HG03565 (cell line): ENCODE data around the gene CYP1A2.
"Not testable (repeated sequence)": the region's sequence is repeated elsewhere in the genome, so short reads cannot be mapped to it uniquely, and the experiment has no call there.

ENCODE experiments used
- ATAC-seq: cut with Tn5 transposase; IDR thresholded peaks from one replicate; pipeline ENCODE4 v1.9.1; 2021; ENCODE audit warnings: mild to moderate bottlenecking, moderate library complexity; ENCODE audit not compliant: unreplicated experiment

CYP1A2 gene

GRCh38 chr15:74735305-74735704 lies 13.3 kb upstream of the CYP1A2 start:
- ATAC-seq = no peak

DNA sequence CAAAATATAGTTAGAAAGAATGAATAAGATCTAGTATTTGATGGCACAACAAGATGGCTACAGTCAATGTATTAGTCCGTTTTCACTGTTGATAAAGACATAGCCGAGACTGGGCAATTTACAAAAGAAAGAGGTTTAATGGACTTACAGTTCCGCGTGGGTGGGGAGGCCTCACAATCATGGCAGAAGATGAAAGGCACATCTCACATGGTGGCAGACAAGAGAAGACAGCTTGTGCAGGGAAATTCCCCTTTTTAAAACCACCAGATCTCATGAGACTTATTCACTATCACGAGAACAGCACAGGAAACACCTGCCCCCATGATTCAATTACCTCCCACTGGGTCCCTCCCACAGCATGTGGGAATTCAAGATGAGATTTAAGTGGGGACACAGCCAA lies 10.4 kb upstream of the CYP1A2 start:
- ATAC-seq = not testable (repeated sequence)

DNA sequence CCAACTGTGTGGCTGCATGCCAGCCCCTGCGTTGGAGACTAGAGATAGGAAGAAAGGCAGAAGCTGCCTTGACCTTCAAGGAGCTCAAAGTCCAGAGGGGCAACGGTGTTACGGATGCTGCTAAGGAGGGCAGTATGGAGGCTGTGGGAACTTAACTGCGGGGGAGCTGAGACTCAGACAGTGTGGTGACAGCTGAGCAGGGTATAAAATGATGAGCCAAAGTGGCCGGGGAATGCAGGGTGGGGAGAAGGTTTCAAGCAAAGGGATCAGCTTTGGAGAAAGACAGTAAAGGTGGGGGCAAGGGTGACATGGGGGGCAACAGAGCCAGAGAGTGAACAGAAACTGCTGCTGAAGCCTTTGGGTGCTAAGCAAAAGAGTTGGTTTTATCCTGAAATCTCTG lies 6.2 kb upstream of the CYP1A2 start:
- ATAC-seq = no peak

DNA sequence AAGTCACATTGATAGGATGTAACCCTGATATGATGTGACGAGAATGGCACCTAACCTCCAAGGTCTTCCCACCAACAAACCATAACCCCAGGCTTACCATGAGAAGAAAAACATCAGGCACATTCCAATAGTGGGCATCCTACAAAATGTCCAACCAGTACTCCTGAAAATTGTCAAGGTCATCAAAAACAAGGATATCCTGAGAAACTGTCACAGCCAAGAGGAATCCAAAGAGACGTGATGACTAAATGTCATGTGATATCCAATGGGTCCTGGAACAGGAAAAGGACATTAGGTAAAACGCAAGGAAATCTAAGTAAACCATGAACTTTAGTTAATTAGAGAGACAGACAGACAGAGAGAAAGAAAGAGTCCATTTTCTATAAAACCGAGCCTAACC lies 2.3 kb upstream of the CYP1A2 start:
- no peak for ATAC-seq

DNA sequence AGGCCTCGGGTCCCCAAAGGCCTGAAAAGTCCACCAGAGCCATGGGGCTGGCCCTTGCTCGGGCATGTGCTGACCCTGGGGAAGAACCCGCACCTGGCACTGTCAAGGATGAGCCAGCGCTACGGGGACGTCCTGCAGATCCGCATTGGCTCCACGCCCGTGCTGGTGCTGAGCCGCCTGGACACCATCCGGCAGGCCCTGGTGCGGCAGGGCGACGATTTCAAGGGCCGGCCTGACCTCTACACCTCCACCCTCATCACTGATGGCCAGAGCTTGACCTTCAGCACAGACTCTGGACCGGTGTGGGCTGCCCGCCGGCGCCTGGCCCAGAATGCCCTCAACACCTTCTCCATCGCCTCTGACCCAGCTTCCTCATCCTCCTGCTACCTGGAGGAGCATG lies 1.2 kb downstream of the CYP1A2 start:
- ATAC-seq = no peak

GRCh38 chr15:74750751-74751150 lies 2.1 kb downstream of the CYP1A2 start:
- ATAC-seq = no peak

DNA sequence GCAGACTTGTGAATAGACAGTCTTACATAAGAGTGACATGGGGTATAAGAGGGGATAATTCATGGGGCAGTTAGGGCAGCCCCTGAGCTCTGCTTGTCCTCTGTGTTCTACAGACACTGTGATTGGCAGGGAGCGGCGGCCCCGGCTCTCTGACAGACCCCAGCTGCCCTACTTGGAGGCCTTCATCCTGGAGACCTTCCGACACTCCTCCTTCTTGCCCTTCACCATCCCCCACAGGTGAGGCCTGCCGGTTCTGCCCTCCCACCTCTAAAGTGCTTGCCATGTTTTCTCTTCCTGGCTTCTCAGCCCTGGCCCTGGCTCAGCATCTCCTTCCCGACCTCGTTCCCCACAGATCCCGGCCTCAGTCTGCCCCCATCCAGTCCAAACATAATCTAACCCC lies 3.4 kb downstream of the CYP1A2 start:
- ATAC-seq = no peak

GRCh38 chr15:74752531-74752930 lies 3.9 kb downstream of the CYP1A2 start:
- ATAC-seq = no peak

DNA sequence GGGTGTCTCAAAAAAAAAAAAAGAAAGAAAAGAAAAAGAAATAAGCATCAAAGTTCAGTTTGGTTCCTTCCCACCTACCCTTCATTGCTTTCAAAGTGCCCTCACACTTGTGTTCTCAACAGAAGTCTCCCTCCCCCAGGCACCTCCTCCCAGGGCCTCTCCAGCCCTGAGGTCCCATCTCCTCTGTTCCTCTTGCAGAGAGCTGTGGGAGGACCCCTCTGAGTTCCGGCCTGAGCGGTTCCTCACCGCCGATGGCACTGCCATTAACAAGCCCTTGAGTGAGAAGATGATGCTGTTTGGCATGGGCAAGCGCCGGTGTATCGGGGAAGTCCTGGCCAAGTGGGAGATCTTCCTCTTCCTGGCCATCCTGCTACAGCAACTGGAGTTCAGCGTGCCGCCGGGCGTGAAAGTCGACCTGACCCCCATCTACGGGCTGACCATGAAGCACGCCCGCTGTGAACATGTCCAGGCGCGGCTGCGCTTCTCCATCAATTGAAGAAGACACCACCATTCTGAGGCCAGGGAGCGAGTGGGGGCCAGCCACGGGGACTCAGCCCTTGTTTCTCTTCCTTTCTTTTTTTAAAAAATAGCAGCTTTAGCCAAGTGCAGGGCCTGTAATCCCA lies 6.1 kb downstream of the CYP1A2 start:
- no peak for ATAC-seq

- ATAC-seq = no peak
These were observed 10.1 kb downstream of the CYP1A2 start for GRCh38 chr15:74758736-74759135.

DNA sequence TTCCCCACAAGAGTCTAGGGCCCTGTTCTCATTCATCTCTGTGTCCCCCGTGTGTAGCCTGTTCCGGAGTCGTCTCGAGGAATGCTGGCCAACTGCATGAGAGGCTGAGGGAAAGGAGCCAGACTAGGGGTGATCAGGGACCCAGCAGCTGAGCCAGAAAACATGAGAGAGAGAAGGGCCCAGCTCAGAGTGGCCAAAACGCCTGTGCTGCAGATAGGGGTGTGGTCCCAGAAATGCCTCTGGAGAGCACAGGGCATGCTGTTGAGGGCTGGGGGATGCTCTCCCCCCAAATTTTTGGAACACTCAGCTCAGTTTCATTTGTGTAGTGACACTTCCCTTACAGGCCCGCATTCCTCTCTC lies 14.1 kb downstream of the CYP1A2 start:
- ATAC-seq = no peak

- ATAC-seq = no peak
These were observed 14.8 kb downstream of the CYP1A2 start for GRCh38 chr15:74763416-74763815.

GRCh38 chr15:74767167-74768098 lies 18.8 kb downstream of the CYP1A2 start:
- ATAC-seq = no peak

DNA sequence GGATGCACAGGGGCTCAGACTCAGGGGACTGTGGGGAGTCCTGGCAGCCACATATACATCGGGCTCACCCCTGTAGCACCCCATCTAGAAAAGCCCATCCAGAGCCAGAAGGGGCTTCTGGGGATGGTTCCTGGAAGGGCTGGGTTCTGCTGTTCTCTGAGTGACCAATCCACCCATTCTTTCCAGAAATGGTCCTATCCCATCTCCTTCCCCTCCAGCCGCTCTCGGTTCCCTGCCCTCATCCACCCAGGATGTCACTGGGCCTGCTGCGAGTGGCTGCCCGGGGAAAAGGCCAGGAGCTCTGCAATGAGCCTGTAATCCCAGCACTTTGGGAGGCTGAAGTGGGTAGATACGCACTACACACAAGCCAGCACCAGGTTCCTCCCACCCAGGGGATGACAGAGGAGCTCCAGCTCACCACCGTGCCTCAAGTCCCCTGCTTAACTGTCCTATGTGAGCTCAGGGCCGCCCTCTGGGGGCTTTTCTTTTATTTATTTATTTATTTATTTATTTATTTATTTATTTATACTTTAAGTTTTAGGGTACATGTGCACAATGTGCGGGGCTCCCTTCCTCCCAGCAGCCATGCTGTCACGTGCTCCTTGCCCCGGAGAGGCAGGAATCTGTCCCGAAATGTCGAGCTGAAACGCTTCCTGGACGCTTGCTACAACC lies 19.6 kb downstream of the CYP1A2 start:
- ATAC-seq = no peak

DNA sequence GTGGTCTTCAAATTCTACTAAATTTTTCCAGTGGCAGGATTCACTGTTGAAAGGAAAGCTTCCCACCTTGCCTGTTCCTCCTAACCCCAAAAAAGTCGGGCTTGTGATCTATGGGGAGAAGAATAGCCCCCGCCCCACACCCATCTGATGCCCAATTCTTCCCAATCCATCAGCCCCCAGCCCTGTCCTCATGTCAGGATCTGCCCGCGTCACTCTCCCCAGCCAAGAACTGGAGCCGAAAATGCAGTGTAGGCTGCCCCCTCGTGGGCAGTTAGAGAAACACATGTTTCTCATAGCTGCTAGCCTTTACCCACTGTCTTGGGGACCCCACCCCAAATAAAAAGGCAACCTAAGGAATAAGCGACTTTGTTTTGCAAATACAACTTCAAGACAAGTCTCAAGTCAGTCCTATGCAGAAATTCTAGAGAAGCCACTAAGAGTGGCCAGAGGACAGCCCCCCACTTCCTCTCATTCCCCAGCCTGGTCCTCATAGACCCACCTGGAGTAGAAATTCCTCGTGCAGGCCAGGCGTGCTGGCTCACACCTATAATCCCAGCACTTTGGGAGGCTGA lies 20.2 kb downstream of the CYP1A2 start:
- peak; percentile 54 for ATAC-seq

DNA sequence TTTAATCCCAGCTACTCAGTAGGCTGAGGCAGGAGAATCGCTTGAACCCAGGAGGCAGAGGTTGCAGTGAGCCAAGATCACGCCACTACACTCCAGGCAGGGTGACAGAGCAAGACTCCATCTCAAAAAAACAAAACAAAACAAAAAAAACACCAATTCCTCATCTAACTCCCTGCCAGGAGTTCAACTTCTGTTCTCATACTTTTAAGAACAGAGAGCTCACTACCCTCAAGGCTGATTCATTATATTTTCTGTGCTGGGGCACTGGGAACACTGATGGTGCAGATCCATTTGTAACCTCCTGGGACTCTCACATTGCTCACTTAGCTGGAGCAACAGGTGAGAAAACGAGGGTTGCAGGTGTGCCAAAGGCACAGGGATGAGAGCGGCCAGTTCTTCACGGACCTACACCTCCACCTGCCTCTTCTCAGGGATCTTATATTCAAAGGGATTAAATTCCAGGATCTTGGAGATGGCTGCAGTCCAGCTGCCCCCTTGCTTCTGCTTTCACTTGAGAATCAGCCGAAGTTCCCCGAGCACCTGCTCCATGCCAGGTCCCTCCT lies 20.9 kb downstream of the CYP1A2 start:
- no peak for ATAC-seq

DNA sequence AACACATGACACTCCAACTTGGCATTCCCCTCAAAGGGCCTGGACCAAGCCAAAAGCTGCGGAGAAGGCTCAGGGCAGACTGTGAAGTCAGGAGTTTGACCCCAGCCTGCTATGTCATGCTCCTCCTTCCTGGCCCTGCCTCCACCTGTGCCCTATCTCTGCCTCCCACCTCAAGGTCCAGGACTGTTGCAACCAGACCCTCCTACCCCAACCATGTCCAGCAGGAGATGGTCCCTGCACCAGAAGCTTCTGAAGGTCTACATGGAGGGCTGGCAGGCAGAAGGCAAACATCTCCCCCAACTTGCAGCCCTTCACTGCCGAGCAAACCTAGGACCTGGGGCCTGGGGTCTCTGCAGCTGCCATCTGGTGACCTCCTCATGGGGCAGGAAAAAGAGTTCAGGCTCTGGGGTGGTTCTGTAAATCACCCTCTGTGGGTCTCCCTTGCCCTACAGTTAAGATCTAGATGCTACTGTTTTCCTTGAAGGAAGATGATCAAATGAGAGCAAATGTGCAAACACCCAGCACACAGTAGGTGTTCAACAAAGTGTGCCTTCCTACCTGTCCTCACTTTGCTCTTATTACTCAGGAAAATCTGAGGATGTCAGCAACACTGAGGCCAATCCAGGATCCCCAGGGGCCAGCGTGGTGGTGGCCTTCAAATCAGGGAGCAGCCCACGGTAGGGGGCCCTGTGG lies 21.7 kb downstream of the CYP1A2 start:
- no peak for ATAC-seq

- ATAC-seq = no peak
These were observed 24.7 kb downstream of the CYP1A2 start for GRCh38 chr15:74773329-74773728.

DNA sequence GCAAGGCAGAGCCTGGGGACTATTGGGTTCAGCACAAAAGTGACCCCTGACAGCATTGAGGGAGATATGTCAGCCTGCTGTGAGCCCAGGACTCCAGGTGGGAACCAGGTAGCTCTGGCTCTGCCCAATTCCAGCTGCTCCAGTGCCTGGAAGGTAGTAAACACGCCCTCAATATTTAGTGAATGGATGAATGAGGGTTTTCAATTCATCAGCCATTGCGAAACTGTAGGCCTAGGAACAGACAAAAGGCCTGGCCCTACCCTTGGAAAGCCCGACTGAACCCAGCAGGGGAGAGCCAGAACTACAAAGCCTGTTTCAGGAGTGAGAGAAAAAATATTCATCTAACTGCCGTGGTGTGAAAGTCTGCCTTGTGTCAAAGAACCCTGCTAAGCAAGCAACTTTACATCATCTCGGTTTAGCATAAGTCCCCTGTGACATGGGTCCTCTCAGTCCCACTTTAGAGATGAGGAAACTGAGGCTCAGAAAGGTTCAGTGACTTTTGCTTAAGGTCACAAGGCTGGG lies 25.1 kb downstream of the CYP1A2 start:
- no peak for ATAC-seq

DNA sequence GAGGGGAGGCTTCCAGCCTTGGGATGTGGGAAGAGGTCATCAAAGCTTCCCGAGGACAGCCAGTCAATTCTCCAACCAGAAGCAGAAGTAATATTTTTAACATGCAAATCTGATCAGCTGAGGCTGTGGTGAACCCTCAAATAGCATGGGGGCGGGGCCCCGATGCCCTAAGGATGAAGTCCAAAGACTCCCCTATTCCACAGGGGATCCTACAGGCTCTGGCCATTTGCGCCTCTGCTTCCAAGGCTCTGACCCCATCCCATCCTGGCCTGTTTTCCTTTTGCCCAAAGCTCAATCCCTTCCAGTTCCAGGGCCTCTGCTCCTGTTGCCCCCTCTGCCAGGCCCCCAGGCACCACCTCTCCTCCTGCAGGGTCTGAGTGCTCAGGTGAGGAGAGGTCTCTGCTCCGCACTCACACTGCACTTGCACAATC lies 26.5 kb downstream of the CYP1A2 start:
- ATAC-seq = no peak
